IMR-90 (cell line): ENCODE results near the gene CD44. TPM values are rescaled to one million over a fixed set of nuclear protein-coding genes. Genes with fewer than 3 reads are reported as not detected.

Experiments
- ATAC-seq: fragments of 200-7000 bp; cut with Tn5 transposase; 2 replicates; pipeline ENCODE4 v1.9.1; 2020; ENCODE audit warnings: low read depth, mild to moderate bottlenecking, moderate library complexity
- BruUV-seq: library from RNA; stranded (reverse); fragments of 400-500 nt; replicated peaks from 2 replicates; lab custom pipeline; 2021; lab: Mats Ljungman, UMichigan
- CTCF ChIA-PET: fragments of 300-600 bp; formaldehyde crosslinking; extraction: SDS; loops from one replicate; lab custom pipeline; 2021; ENCODE audit warnings: antibody characterized with exemption; lab: Yijun Ruan, JAX
- POLR2A ChIA-PET: fragments of 300-600 bp; sonication (Branson Sonifier 250); formaldehyde crosslinking; loops from one replicate; lab custom pipeline; 2022; ENCODE audit warnings: antibody characterized with exemption; ENCODE audit not compliant: unreplicated experiment; lab: Charles Lee
- DNase-seq: peaks from one replicate; pipeline ENCODE4 v3.0.0; 2013
- H2AFZ ChIP-seq: replicated peaks from 2 replicates; pipeline ENCODE3; 2013; ENCODE audit warnings: low read length, mild to moderate bottlenecking; ENCODE audit not compliant: poor library complexity
- H2AK5ac ChIP-seq: 2 replicates; pipeline ENCODE4 v1.6.1; 2013; ENCODE audit warnings: low read depth, low read length, inconsistent platforms
- H2AK9ac ChIP-seq: replicated peaks from 2 replicates; pipeline ENCODE3; 2013; ENCODE audit warnings: mild to moderate bottlenecking, low read depth, low read length, moderate library complexity; ENCODE audit not compliant: poor library complexity
- H2BK120ac ChIP-seq: 2 replicates; pipeline ENCODE4 v1.6.1; 2013; ENCODE audit warnings: low read depth, low read length, inconsistent platforms
- H2BK15ac ChIP-seq: 3 replicates; pipeline ENCODE4 v1.6.1; 2013; ENCODE audit warnings: low read depth, low read length, inconsistent platforms
- H2BK20ac ChIP-seq: 2 replicates; pipeline ENCODE4 v1.6.1; 2013; ENCODE audit warnings: low read depth, mild to moderate bottlenecking, inconsistent platforms, low read length, moderate library complexity
- H2BK5ac ChIP-seq: 2 replicates; pipeline ENCODE4 v1.6.1; 2013; ENCODE audit warnings: mild to moderate bottlenecking, low read depth, low read length, inconsistent platforms; ENCODE audit not compliant: poor library complexity, severe bottlenecking
- H3K14ac ChIP-seq: replicated peaks from 2 replicates; pipeline ENCODE4 v1.6.1; 2013; ENCODE audit warnings: low read depth, low read length, inconsistent platforms
- H3K18ac ChIP-seq: 2 replicates; pipeline ENCODE4 v1.6.1; 2013; ENCODE audit warnings: low read depth, low read length, control low read depth
- H3K23ac ChIP-seq: 2 replicates; pipeline ENCODE4 v1.6.1; 2013; ENCODE audit warnings: low read depth, low read length, inconsistent platforms
- H3K27ac ChIP-seq: 2 replicates; pipeline ENCODE4 v1.5.1; 2013; ENCODE audit warnings: mild to moderate bottlenecking, control low read depth, low read length; ENCODE audit not compliant: insufficient read depth
- H3K27me3 ChIP-seq: 2 replicates; pipeline ENCODE4 v1.6.1; 2013; ENCODE audit warnings: low read length; ENCODE audit not compliant: control insufficient read depth, insufficient read depth
- H3K36me3 ChIP-seq: 2 replicates; pipeline ENCODE4 v1.6.1; 2013; ENCODE audit warnings: low read length, mixed read lengths; ENCODE audit not compliant: control insufficient read depth, insufficient read depth
- H3K4ac ChIP-seq: 2 replicates; pipeline ENCODE4 v1.6.1; 2013; ENCODE audit warnings: low read depth, low read length, inconsistent platforms
- H3K4me1 ChIP-seq: 2 replicates; pipeline ENCODE4 v1.6.1; 2013; ENCODE audit warnings: low read length, mixed read lengths; ENCODE audit not compliant: control insufficient read depth, insufficient read depth
- H3K4me2 ChIP-seq: 2 replicates; pipeline ENCODE4 v1.6.1; 2013; ENCODE audit warnings: low read depth, mild to moderate bottlenecking, control low read depth, low read length, moderate library complexity
- H3K4me3 ChIP-seq: 2 replicates; pipeline ENCODE4 v1.5.1; 2013; ENCODE audit warnings: low read depth, mild to moderate bottlenecking, control low read depth, low read length, moderate library complexity; ENCODE audit not compliant: insufficient read depth
- H3K56ac ChIP-seq: 2 replicates; pipeline ENCODE4 v1.6.1; 2013; ENCODE audit warnings: low read length, inconsistent platforms; ENCODE audit not compliant: insufficient read depth; ENCODE audit errors: extremely low read depth
- H3K79me1 ChIP-seq, 2 experiments: 2 replicates each; pipeline ENCODE4 v1.6.1; 2013; ENCODE audit warnings: low read length in 2 of 2, inconsistent platforms in 1 of 2, low read depth in 1 of 2
- H3K9ac ChIP-seq: 2 replicates; pipeline ENCODE4 v1.6.1; 2013; ENCODE audit warnings: low read depth, low read length, control low read depth
- H3K9me1 ChIP-seq: 2 replicates; pipeline ENCODE4 v1.6.1; 2013; ENCODE audit warnings: low read length, inconsistent platforms; ENCODE audit not compliant: insufficient read depth
- H3K9me3 ChIP-seq: 2 replicates; pipeline ENCODE4 v1.6.1; 2013; ENCODE audit warnings: low read length; ENCODE audit not compliant: control insufficient read depth, insufficient read depth
- H4K20me1 ChIP-seq: 2 replicates; pipeline ENCODE4 v1.6.1; 2013; ENCODE audit warnings: low read length, inconsistent platforms; ENCODE audit not compliant: insufficient read depth
- H4K5ac ChIP-seq: 2 replicates; pipeline ENCODE4 v1.6.1; 2013; ENCODE audit warnings: mild to moderate bottlenecking, low read depth, low read length, control low read depth
- H4K8ac ChIP-seq, 2 experiments: 2 replicates each; pipeline ENCODE4 v1.6.1; 2013; ENCODE audit warnings: low read depth in 2 of 2, low read length in 2 of 2, control low read depth in 1 of 2, inconsistent platforms in 1 of 2
- H4K91ac ChIP-seq: 2 replicates; pipeline ENCODE4 v1.6.1; 2013; ENCODE audit warnings: low read depth, low read length, inconsistent platforms; ENCODE audit not compliant: insufficient read depth
- BHLHE40 ChIP-seq: fragments of 150-350 bp; IDR thresholded peaks from 2 replicates; pipeline ENCODE4 v1.6.1; 2016; ENCODE audit warnings: mild to moderate bottlenecking, low read depth, low read length
- CEBPB ChIP-seq: IDR thresholded peaks from 2 replicates; pipeline ENCODE4 v1.6.1; 2012; ENCODE audit warnings: low read depth, low read length, improper control_type of control experiment
- CHD1 ChIP-seq: IDR thresholded peaks from 2 replicates; pipeline ENCODE4 v1.6.1; 2012; ENCODE audit warnings: low read depth, low read length, improper control_type of control experiment
- ELK1 ChIP-seq: fragments of 150-350 bp; IDR thresholded peaks from 2 replicates; pipeline ENCODE4 v1.6.1; 2016; ENCODE audit warnings: low read depth, mild to moderate bottlenecking, low read length, moderate library complexity, borderline replicate concordance
- FOS ChIP-seq: fragments of 150-350 bp; IDR thresholded peaks from 2 replicates; pipeline ENCODE4 v1.6.1; 2016; ENCODE audit warnings: low read depth, low read length
- MAFK ChIP-seq: IDR thresholded peaks from 2 replicates; pipeline ENCODE4 v1.6.1; 2012; ENCODE audit warnings: low read depth, low read length, improper control_type of control experiment
- MXI1 ChIP-seq: IDR thresholded peaks from 2 replicates; pipeline ENCODE4 v1.6.1; 2012; ENCODE audit warnings: low read depth, mild to moderate bottlenecking, low read length, moderate library complexity, borderline replicate concordance
- NFE2L2 ChIP-seq: fragments of 150-350 bp; IDR thresholded peaks from 2 replicates; pipeline ENCODE4 v1.6.1; 2016; ENCODE audit warnings: low read depth, mild to moderate bottlenecking, low read length
- RAD21 ChIP-seq: IDR thresholded peaks from 2 replicates; pipeline ENCODE4 v1.6.1; 2012; ENCODE audit warnings: low read length, improper control_type of control experiment
- WGBS, 2 experiments: methylation state at CpG; one replicate each; pipeline versions ENCODE4 v1.1.5 to v1.1.7; 2013; ENCODE audit warnings: missing lambda C conversion rate in 2 of 2; ENCODE audit not compliant: insufficient read length in 1 of 2; ENCODE audit errors: extremely low coverage in 2 of 2; 5-methylcytosine and 5-hydroxymethylcytosine counted together
- dilution Hi-C: fragments of 300-500 bp; cut with HindIII; formaldehyde crosslinking; loops from one replicate; pipeline ENCODE4 v1.14.3; 2018; ENCODE audit warnings: low sequenced_read_pairs; ENCODE audit not compliant: unreplicated experiment
- in situ Hi-C: fragments of 300-500 bp; cut with MboI; formaldehyde crosslinking; loops from 3 replicates; pipeline ENCODE4 v1.14.3; 2019; ENCODE audit warnings: low sequenced_read_pairs, inconsistent platforms, mixed read lengths
- intact Hi-C: fragments of 100-400 bp; cut with micrococcal nuclease; formaldehyde crosslinking; loops from 2 replicates; pipeline ENCODE4 v1.10.0; 2022
- polyA plus RNA-seq, 3 experiments: library from polyadenylated mRNA; depleted of rRNA; stranded (reverse); fragments of >200 nt; gene quantifications; 2 replicates each; pipeline ENCODE4 v1.2.3, GENCODE V29; 2012; ENCODE audit warnings: low replicate concordance in 1 of 3
- total RNA-seq: library from RNA; depleted of rRNA; stranded (reverse); fragments of >200 nt; gene quantifications from 2 replicates; pipeline ENCODE4 v1.2.3, GENCODE V29; 2012
- TF ChIP-seq, protein P1 (sequence below): fragments of 150-350 bp; IDR thresholded peaks from 2 replicates; pipeline ENCODE4 v1.6.1; 2017; ENCODE audit warnings: mild to moderate bottlenecking, antibody characterized with exemption, low read length, low read depth

The CD44 gene
- total and polyA plus RNA-seq, 2 of the 4 experiments (the other 2 are of a cell fraction), result 357 to 947 TPM

DNA sequence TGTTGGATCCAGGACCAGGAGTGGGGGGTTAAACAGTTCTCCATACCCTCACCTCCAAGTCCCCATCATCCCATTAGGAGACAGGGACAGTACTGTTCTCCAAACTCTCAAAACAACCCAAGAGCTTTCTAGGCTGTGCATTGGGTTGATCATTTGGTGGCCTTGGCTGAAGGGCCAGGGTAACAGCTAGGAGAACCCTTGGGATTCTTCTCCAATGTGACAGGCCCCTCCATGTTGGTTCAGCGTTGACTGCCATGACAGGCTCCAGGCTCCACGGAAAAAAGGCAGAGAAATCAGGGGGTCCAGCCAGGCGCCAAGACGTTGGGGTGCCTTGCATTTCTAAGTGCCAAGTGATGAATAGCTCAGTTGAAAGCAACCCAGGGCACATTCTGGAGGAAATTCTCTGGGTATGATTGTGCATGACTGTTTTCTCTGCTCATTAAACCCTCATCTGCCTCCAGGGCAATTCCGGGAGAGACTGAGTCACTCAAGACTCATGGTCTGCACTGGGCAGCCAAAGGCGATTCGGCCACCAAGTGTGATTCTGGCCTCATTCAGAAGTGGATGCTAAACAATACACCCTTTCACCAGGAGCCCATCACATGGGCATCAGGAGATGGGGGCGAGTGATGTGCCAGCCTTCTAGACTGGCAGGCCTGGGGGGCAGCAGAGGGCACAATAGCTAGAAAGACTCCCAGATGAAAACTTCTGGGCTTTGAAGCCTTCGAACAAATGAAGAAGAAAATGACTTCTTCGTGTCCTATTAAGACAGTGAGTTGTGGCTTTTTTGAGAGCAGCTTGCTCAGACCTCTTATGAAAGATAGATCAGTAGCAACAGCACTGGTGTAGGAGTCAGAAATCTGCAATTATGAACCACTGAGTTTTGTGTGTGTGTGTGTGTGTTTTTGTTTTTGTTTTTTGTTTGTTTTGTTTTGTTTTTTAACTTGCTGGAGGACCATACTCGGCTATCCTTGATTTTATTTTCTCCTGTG is 27.7 kb downstream of the CD44 start:
- CTCF ChIA-PET, result interaction anchor here (0.8 kb wide), 1 partner anchor 163 kb away, joined by 4 read pairs; no protein-coding TSS in a partner anchor
- intact Hi-C loops, result no loop called here

More for the DNA sequence above, 27.7 kb downstream of the CD44 start:
- in situ Hi-C loops, result loop anchor here (25.0 kb wide), 1 partner anchor 579 kb away; no protein-coding TSS in a partner anchor
- Histone ChIP-seq H3K4ac (peak overlapping the region; percentile 91), H3K27ac (peak overlapping the region; percentile 70), H3K56ac (peak overlapping the region; percentile 71), H3K9ac (peak overlapping the region; percentile 15; the same call in 1 of the 2 replicates), H3K9me3 (no peaks in the 10 kb centered on the region), H4K20me1 (peaks cover 98% of the 10 kb centered on the region), H2BK5ac (peak overlapping the region; percentile 97), H2BK15ac (peak overlapping the region; percentile 94), H3K27me3 (no peaks in the 10 kb centered on the region), H2AFZ (peak overlapping the region; percentile 27), H2AK9ac (peak overlapping the region; percentile 82), H3K9me1 (peaks cover 68% of the 10 kb centered on the region), H3K18ac (peak overlapping the region; percentile 81), H2AK5ac (peak overlapping the region; percentile 95), H4K5ac (peak overlapping the region; percentile 58), H3K4me3 (no peak overlapping the region), H3K4me1 (peaks cover 50% of the 10 kb centered on the region), H3K36me3 (peaks cover 28% of the 10 kb centered on the region), H4K8ac (peak overlapping the region; percentile 83 to 93), H3K4me2 (peak overlapping the region; percentile 30), H3K14ac (peak overlapping the region; percentile 98), H4K91ac (peak overlapping the region; percentile 95), H3K23ac (peak overlapping the region; percentile 95), H3K79me1 (peaks cover 5 to 89% of the 10 kb centered on the region in 2 experiments), H2BK20ac (peak overlapping the region; percentile 95), H2BK120ac (peak overlapping the region; percentile 96)
- TF ChIP-seq FOS (peak; percentile 88), NFE2L2 (peak; percentile 38; the same call in 1 of the 2 replicates), MAFK (0 out of 2 replicates have a peak, but pooled peaks have one; percentile 22), CEBPB (0 out of 2 replicates have a peak, but pooled peaks have one; percentile 3), CHD1 (peak; percentile 75; the same call in 1 of the 2 replicates), RAD21 (no peak), ELK1 (no peak), BHLHE40 (0 out of 2 replicates have a peak, but pooled peaks have one; percentile 9), MXI1 (0 out of 2 replicates have a peak, but pooled peaks have one; percentile 41)
- TF ChIP-seq, protein P1, sequence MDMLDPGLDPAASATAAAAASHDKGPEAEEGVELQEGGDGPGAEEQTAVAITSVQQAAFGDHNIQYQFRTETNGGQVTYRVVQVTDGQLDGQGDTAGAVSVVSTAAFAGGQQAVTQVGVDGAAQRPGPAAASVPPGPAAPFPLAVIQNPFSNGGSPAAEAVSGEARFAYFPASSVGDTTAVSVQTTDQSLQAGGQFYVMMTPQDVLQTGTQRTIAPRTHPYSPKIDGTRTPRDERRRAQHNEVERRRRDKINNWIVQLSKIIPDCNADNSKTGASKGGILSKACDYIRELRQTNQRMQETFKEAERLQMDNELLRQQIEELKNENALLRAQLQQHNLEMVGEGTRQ, result peak; percentile 63; the same call in 1 of the 2 replicates
- ATAC-seq (peak; percentile 62), DNase-seq (peak; percentile 93)
- dilution Hi-C loops, result no loop called here
- WGBS, 2 experiments, result 51% methylated on average over 3 of the region's 11 CpGs; no CpG with 5 or more reads in 1 of the 2 experiments
- BruUV-seq, result no TSS peak
- POLR2A ChIA-PET, result interaction anchor here (0.6 kb wide), 1 partner anchor 32 kb away, joined by 3 read pairs; no protein-coding TSS in a partner anchor
